PC-9 (cell line): Measurements from ENCODE around the gene CHRNA4. TPM values are rescaled to one million over a fixed set of nuclear protein-coding genes. Genes with fewer than 3 reads are reported as not detected.

Source experiments
- BruUV-seq: library from RNA; stranded (reverse); fragments of 400-500 nt; replicated peaks from 2 replicates; lab custom pipeline; 2021; lab: Mats Ljungman, UMichigan
- CTCF ChIA-PET: fragments of 300-600 bp; sonication (Branson Sonifier 250); formaldehyde crosslinking; loops from one replicate; lab custom pipeline; 2022; ENCODE audit warnings: antibody characterized with exemption; lab: Charles Lee
- POLR2A ChIA-PET: fragments of 300-600 bp; sonication (Branson Sonifier 250); formaldehyde crosslinking; loops from one replicate; lab custom pipeline; 2022; ENCODE audit warnings: antibody characterized with exemption; ENCODE audit not compliant: unreplicated experiment; lab: Charles Lee
- DNase-seq, 2 experiments: peaks; one replicate each; pipeline versions ENCODE4 v3.0.0 to v3.0.0-alpha.2; 2015 to 2022; ENCODE audit warnings: mixed read lengths in 1 of 2
- H2AFZ ChIP-seq: fragments of 200-600 bp; sonication (generic); 2 replicates; pipeline ENCODE4 v1.8.1; 2017; ENCODE audit warnings: antibody characterized with exemption
- H3F3A ChIP-seq: fragments of 200-600 bp; sonication (generic); 2 replicates; pipeline ENCODE4 v1.8.1; 2017; ENCODE audit warnings: antibody characterized with exemption, mild to moderate bottlenecking, low read depth; ENCODE audit not compliant: insufficient read depth
- H3K27ac ChIP-seq: fragments of 200-600 bp; sonication (generic); 2 replicates; pipeline ENCODE4 v1.6.1; 2016; ENCODE audit warnings: mixed run types
- H3K27me3 ChIP-seq: fragments of 200-600 bp; sonication (generic); 2 replicates; pipeline ENCODE4 v1.6.1; 2016; ENCODE audit warnings: low read depth, mixed run types; ENCODE audit not compliant: insufficient read depth
- H3K36me3 ChIP-seq: fragments of 200-600 bp; sonication (generic); 2 replicates; pipeline ENCODE4 v1.6.1; 2016; ENCODE audit warnings: low read depth, mixed run types
- H3K4me1 ChIP-seq: fragments of 200-600 bp; sonication (generic); replicated peaks from 2 replicates; pipeline ENCODE4 v1.6.1; 2016; ENCODE audit warnings: mixed run types; ENCODE audit not compliant: insufficient read depth
- H3K4me2 ChIP-seq: fragments of 200-600 bp; sonication (generic); 2 replicates; pipeline ENCODE4 v1.6.1; 2017; ENCODE audit warnings: mixed run types
- H3K4me3 ChIP-seq: fragments of 200-600 bp; sonication (generic); 2 replicates; pipeline ENCODE4 v1.6.1; 2016; ENCODE audit warnings: mixed run types
- H3K79me2 ChIP-seq: fragments of 200-600 bp; sonication (generic); 2 replicates; pipeline ENCODE4 v1.6.1; 2017; ENCODE audit warnings: low read depth, mixed run types
- H3K9me2 ChIP-seq: fragments of 200-600 bp; sonication (generic); 2 replicates; pipeline ENCODE4 v1.8.1; 2017; ENCODE audit warnings: mild to moderate bottlenecking; ENCODE audit not compliant: insufficient read depth
- H3K9me3 ChIP-seq: fragments of 200-600 bp; sonication (generic); 2 replicates; pipeline ENCODE4 v1.8.1; 2016; ENCODE audit warnings: low read depth; ENCODE audit not compliant: insufficient read depth
- H4K20me1 ChIP-seq: fragments of 200-600 bp; sonication (generic); 2 replicates; pipeline ENCODE4 v1.8.1; 2017; ENCODE audit not compliant: insufficient read depth
- EZH2 ChIP-seq: fragments of 200-600 bp; sonication (generic); IDR thresholded peaks from 2 replicates; pipeline ENCODE4 v1.8.0; 2017; ENCODE audit warnings: antibody characterized with exemption, low read depth
- intact Hi-C: fragments of 100-400 bp; cut with micrococcal nuclease; formaldehyde crosslinking; loops from one replicate; pipeline ENCODE4 v1.10.0; 2022; ENCODE audit not compliant: unreplicated experiment
- total RNA-seq: library from RNA; stranded (reverse); gene quantifications from 2 replicates; pipeline ENCODE4 v1.2.3, GENCODE V29; 2021
- TF ChIP-seq, protein P1 (sequence below): fragments of 200-600 bp; sonication (generic); conservative IDR thresholded peaks from 2 replicates; pipeline ENCODE4 v1.6.1; 2017; ENCODE audit warnings: mixed run types, antibody characterized with exemption, mild to moderate bottlenecking, moderate library complexity

CHRNA4 gene
- total RNA-seq, 1 experiment from 2014 or later, result not detected

GRCh38 chr20:63327231-63327745 lies 33.9 kb downstream of the CHRNA4 start:
- intact Hi-C loops, result no loop called here
- BruUV-seq, result no TSS peak
- no peak for DNase-seq
- no peaks in the 10 kb centered on the region; the same call in 1 of the 2 replicates for H3K9me3 ChIP-seq
- TF ChIP-seq, protein P1, sequence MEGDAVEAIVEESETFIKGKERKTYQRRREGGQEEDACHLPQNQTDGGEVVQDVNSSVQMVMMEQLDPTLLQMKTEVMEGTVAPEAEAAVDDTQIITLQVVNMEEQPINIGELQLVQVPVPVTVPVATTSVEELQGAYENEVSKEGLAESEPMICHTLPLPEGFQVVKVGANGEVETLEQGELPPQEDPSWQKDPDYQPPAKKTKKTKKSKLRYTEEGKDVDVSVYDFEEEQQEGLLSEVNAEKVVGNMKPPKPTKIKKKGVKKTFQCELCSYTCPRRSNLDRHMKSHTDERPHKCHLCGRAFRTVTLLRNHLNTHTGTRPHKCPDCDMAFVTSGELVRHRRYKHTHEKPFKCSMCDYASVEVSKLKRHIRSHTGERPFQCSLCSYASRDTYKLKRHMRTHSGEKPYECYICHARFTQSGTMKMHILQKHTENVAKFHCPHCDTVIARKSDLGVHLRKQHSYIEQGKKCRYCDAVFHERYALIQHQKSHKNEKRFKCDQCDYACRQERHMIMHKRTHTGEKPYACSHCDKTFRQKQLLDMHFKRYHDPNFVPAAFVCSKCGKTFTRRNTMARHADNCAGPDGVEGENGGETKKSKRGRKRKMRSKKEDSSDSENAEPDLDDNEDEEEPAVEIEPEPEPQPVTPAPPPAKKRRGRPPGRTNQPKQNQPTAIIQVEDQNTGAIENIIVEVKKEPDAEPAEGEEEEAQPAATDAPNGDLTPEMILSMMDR, result no peak
- TF ChIP-seq EZH2, result no peak
- H3K4me1 ChIP-seq, result peaks cover 12% of the 10 kb centered on the region; the same call in 1 of the 2 replicates
- H3K4me2 ChIP-seq, result no peak overlapping the region
- no peaks in the 10 kb centered on the region for H3K36me3 ChIP-seq
- ChIA-PET CTCF (no interaction called here), POLR2A (no interaction called here)
- no peaks in the 10 kb centered on the region for H3F3A ChIP-seq
- H3K9me2 ChIP-seq, result no peaks in the 10 kb centered on the region
- H3K4me3 ChIP-seq, result no peak overlapping the region
- peaks cover 45% of the 10 kb centered on the region for H3K27me3 ChIP-seq
- no peaks in the 10 kb centered on the region for H4K20me1 ChIP-seq
- no peak overlapping the region for H2AFZ ChIP-seq
- no peaks in the 10 kb centered on the region for H3K79me2 ChIP-seq
- H3K27ac ChIP-seq, result no peak overlapping the region

GRCh38 chr20:63326314-63327230 lies 34.6 kb downstream of the CHRNA4 start:
- Histone ChIP-seq H3K79me2 (no peaks in the 10 kb centered on the region), H3K27ac (no peak overlapping the region), H2AFZ (no peak overlapping the region), H3K4me3 (no peak overlapping the region), H3K36me3 (no peaks in the 10 kb centered on the region), H3K4me2 (no peak overlapping the region), H4K20me1 (no peaks in the 10 kb centered on the region), H3K27me3 (peaks cover 46% of the 10 kb centered on the region), H3K4me1 (peaks cover 12% of the 10 kb centered on the region; the same call in 1 of the 2 replicates), H3K9me2 (no peaks in the 10 kb centered on the region), H3K9me3 (no peaks in the 10 kb centered on the region; the same call in 1 of the 2 replicates), H3F3A (no peaks in the 10 kb centered on the region)
- ChIA-PET CTCF (no interaction called here), POLR2A (no interaction called here)
- TF ChIP-seq EZH2, result no peak
- TF ChIP-seq, protein P1, result no peak
- BruUV-seq, result no TSS peak
- no peak for DNase-seq
- intact Hi-C loops, result no loop called here

- Histone ChIP-seq H3K27ac (no peak overlapping the region), H2AFZ (no peak overlapping the region), H3K27me3 (peaks cover 54% of the 10 kb centered on the region), H3K9me3 (no peaks in the 10 kb centered on the region; the same call in 1 of the 2 replicates), H3K4me2 (no peak overlapping the region), H3F3A (no peaks in the 10 kb centered on the region), H3K4me3 (no peak overlapping the region), H4K20me1 (no peaks in the 10 kb centered on the region), H3K36me3 (no peaks in the 10 kb centered on the region), H3K9me2 (no peaks in the 10 kb centered on the region), H3K79me2 (no peaks in the 10 kb centered on the region), H3K4me1 (peaks cover 5% of the 10 kb centered on the region; the same call in 1 of the 2 replicates)
- TF ChIP-seq, protein P1, result no peak
- TF ChIP-seq EZH2, result no peak
- no TSS peak for BruUV-seq
- ChIA-PET CTCF (no interaction called here), POLR2A (no interaction called here)
- intact Hi-C loops, result no loop called here
- DNase-seq, result no peak
Observed at GRCh38 chr20:63325554-63326313, 35.4 kb downstream of the CHRNA4 start.
